Measurements from ENCODE around the gene PSMD14. TPM values are rescaled to one million over a fixed set of nuclear protein-coding genes. Genes with fewer than 3 reads are reported as not detected.

The PSMD14 gene
- total RNA-seq, 1 experiment from 2014 or later = 93.7 TPM

GRCh38 chr2:161303535-161304050 lies 4.6 kb upstream of the PSMD14 start:
- no TSS peak for BruUV-seq (replicated peaks)
- Histone ChIP-seq H3K9me3 (ENCODE audit: control insufficient read depth, insufficient read depth, low read depth, low read length) (peaks cover 9% of the 10 kb centered on the region; the same call in 1 of the 2 replicates), H3K4me1 (ENCODE audit: control insufficient read depth, insufficient read depth, low read length) (no peaks in the 10 kb centered on the region), H3K27ac (ENCODE audit: low read length) (no peak overlapping the region), H3K36me3 (ENCODE audit: control insufficient read depth, insufficient read depth, low read length) (peaks cover under 1% of the 10 kb centered on the region; the same call in 1 of the 2 replicates), H3K27me3 (ENCODE audit: control insufficient read depth, insufficient read depth, low read length) (no peaks in the 10 kb centered on the region), H3K4me3 (ENCODE audit: low read depth in 2 of 2, low read length in 2 of 2) (no peak overlapping the region)
- TF ChIP-seq SIN3A (IDR thresholded peaks at IDR 0.05; ENCODE audit: borderline replicate concordance, insufficient read depth, low read depth, low read length) = no peak
- no peak for TF ChIP-seq CTCF (IDR thresholded peaks at IDR 0.05)
- no peak for TF ChIP-seq TCF7L2 (IDR thresholded peaks at IDR 0.05; ENCODE audit: low read depth, low read length)
- TF ChIP-seq REST (IDR thresholded peaks at IDR 0.05; ENCODE audit: insufficient read depth in 1 of 2, low read depth in 2 of 2, low read length in 1 of 2) = no peak
- ChIA-PET CTCF (no interaction called here), POLR2A (no interaction called here)
- in situ Hi-C loops (cut with HindIII; ENCODE audit: low pct_unique_long_range_greater_than_20kb, low sequenced_read_pairs) = no loop called here
- ATAC-seq (no peak), DNase-seq (ENCODE audit: low read depth, low spot score) (no peak)
- intact Hi-C loops (cut with micrococcal nuclease; ENCODE audit: unreplicated experiment) = no loop called here

GRCh38 chr2:161306919-161307318 lies 1.3 kb upstream of the PSMD14 start:
- Histone ChIP-seq H3K27me3 (ENCODE audit: control insufficient read depth, insufficient read depth, low read length) (no peaks in the 10 kb centered on the region), H3K4me1 (ENCODE audit: control insufficient read depth, insufficient read depth, low read length) (0 out of 2 replicates have a peak, but pooled peaks cover 3% of the 10 kb centered on the region), H3K36me3 (ENCODE audit: control insufficient read depth, insufficient read depth, low read length) (peaks cover 6% of the 10 kb centered on the region; the same call in 1 of the 2 replicates), H3K9me3 (ENCODE audit: control insufficient read depth, insufficient read depth, low read depth, low read length) (peaks cover 9% of the 10 kb centered on the region; the same call in 1 of the 2 replicates), H3K27ac (ENCODE audit: low read length) (no peak overlapping the region; the same call in 1 of the 2 replicates), H3K4me3 (ENCODE audit: low read depth in 2 of 2, low read length in 2 of 2) (peak overlapping the region in 1 of 2 experiments; percentile 85; a peak in 1 of 4 replicates)
- TF ChIP-seq TCF7L2 (IDR thresholded peaks at IDR 0.05; ENCODE audit: low read depth, low read length) (no peak), POLR2AphosphoS5 (IDR thresholded peaks at IDR 0.05; ENCODE audit: low read depth, low read length) (no peak), SIN3A (IDR thresholded peaks at IDR 0.05; ENCODE audit: borderline replicate concordance, insufficient read depth, low read depth, low read length) (no peak), CTCF (IDR thresholded peaks at IDR 0.05) (no peak; the same call in 1 of the 2 replicates)
- ChIA-PET POLR2A (no interaction called here), CTCF (no interaction called here)
- no peak for ATAC-seq
- intact Hi-C loops (cut with micrococcal nuclease; ENCODE audit: unreplicated experiment) (no loop called here), in situ Hi-C loops (cut with HindIII; ENCODE audit: low pct_unique_long_range_greater_than_20kb, low sequenced_read_pairs) (no loop called here)
- no peak for DNase-seq (ENCODE audit: low read depth, low spot score)
- no TSS peak for BruUV-seq (replicated peaks)

Measured in Panc1 (cell line).